Stimulated activated CD4-positive, alpha-beta T cell treated with anti-CD3 and anti-CD28 coated beads, Interleukin-2, amount 100 ng/mL, for 48 hours (primary cell): ENCODE results near the gene BRMS1L.

Source experiments
- DNase-seq, 2 donors: peaks; one replicate each; pipeline ENCODE4 v3.0.0-alpha.2; 2020

Gene BRMS1L

GRCh38 chr14:35866595-35867279 lies 40.6 kb downstream of the BRMS1L start:
- no peak for DNase-seq

- no peak for DNase-seq
Observed at GRCh38 chr14:35867280-35867629, 41.1 kb downstream of the BRMS1L start.

GRCh38 chr14:35875296-35875695 lies 49.2 kb downstream of the BRMS1L start:
- no peak for DNase-seq

- no peak for DNase-seq
Observed at GRCh38 chr14:35877276-35877675, 51.1 kb downstream of the BRMS1L start.

- DNase-seq, result no peak
Observed at GRCh38 chr14:35878272-35879150, 52.4 kb downstream of the BRMS1L start.

- no peak for DNase-seq
Observed at GRCh38 chr14:35879151-35879648, 53.1 kb downstream of the BRMS1L start.

GRCh38 chr14:35879654-35880249 lies 53.6 kb downstream of the BRMS1L start:
- DNase-seq, result no peak

GRCh38 chr14:35881280-35881679 lies 55.1 kb downstream of the BRMS1L start:
- no peak for DNase-seq

- peak; percentile 7 to 9 for DNase-seq
Observed at GRCh38 chr14:35883677-35884293, 57.6 kb downstream of the BRMS1L start.

- DNase-seq, result no peak
Observed at GRCh38 chr14:35890308-35890707, 64.2 kb downstream of the BRMS1L start.

- DNase-seq, result no peak
Observed at GRCh38 chr14:35895256-35895655, 69.1 kb downstream of the BRMS1L start.

GRCh38 chr14:35897616-35898111 lies 71.5 kb downstream of the BRMS1L start:
- no peak for DNase-seq

- no peak for DNase-seq
Observed at GRCh38 chr14:35898217-35898775, 72.2 kb downstream of the BRMS1L start.

GRCh38 chr14:35900741-35901140 lies 74.6 kb downstream of the BRMS1L start:
- no peak for DNase-seq

GRCh38 chr14:35909665-35910064 lies 83.5 kb downstream of the BRMS1L start:
- DNase-seq, result no peak

GRCh38 chr14:35910191-35910590 lies 84.1 kb downstream of the BRMS1L start:
- no peak for DNase-seq

GRCh38 chr14:35911097-35911496 lies 85.0 kb downstream of the BRMS1L start:
- DNase-seq, result no peak

GRCh38 chr14:35915185-35915584 lies 89.0 kb downstream of the BRMS1L start:
- no peak for DNase-seq

GRCh38 chr14:35915775-35916174 lies 89.6 kb downstream of the BRMS1L start:
- DNase-seq, result no peak
